HG03095 (cell line): ENCODE measurements around the gene MARS1.

Experiments
- ATAC-seq: cut with Tn5 transposase; IDR thresholded peaks from one replicate; pipeline ENCODE4 v1.9.1; 2021; ENCODE audit warnings: moderate library complexity; ENCODE audit not compliant: unreplicated experiment

The MARS1 gene

DNA sequence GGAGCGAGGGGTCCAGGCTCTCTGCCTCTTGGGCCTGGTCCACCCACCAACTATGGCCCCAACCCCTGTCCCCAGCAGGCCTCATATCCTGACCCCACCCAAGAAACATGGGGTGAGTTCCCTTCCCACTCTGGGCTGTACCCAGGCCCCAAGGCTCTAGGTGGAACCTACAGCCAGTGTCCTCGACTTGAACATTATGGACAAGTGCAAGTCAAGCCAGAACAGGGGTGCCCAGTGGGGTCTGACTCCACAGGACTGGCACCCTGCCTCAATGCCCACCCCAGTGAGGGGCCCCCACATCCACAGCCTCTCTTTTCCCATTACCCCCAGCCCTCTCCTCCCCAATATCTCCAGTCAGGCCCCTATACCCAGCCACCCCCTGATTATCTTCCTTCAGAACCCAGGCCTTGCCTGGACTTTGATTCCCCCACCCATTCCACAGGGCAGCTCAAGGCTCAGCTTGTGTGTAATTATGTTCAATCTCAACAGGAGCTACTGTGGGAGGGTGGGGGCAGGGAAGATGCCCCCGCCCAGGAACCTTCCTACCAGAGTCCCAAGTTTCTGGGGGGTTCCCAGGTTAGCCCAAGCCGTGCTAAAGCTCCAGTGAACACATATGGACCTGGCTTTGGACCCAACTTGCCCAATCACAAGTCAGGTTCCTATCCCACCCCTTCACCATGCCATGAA is 16.8 kb upstream of the MARS1 start:
- no peak for ATAC-seq

DNA sequence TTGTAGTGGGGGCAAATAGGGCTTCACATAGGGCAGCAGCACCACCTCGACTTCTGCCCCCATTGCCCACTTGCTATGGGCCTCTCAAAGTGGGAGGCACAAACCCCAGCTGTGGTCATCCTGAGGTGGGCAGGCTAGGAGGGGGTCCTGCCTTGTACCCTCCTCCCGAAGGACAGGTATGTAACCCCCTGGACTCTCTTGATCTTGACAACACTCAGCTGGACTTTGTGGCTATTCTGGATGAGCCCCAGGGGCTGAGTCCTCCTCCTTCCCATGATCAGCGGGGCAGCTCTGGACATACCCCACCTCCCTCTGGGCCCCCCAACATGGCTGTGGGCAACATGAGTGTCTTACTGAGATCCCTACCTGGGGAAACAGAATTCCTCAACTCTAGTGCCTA is 16.2 kb upstream of the MARS1 start:
- no peak for ATAC-seq

DNA sequence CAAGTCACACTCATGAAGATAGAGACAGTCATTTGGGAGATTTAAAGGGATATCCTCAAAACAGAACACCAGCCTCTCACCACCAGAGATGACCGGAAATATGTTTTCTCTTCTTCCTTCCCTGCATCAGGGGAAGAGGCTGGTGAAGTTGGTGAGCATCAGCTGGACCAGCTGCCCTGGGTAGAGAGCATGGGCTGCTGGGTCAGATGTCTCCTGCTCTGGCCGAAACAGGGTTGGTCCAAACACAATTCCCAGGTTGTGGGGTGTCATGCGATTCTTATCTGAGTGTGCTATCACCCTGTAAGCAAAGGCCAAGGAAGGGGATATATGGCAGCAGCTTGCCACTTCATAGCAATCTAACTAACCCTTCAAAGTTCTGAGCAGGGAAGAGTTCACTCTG is 15.5 kb upstream of the MARS1 start:
- no peak for ATAC-seq

DNA sequence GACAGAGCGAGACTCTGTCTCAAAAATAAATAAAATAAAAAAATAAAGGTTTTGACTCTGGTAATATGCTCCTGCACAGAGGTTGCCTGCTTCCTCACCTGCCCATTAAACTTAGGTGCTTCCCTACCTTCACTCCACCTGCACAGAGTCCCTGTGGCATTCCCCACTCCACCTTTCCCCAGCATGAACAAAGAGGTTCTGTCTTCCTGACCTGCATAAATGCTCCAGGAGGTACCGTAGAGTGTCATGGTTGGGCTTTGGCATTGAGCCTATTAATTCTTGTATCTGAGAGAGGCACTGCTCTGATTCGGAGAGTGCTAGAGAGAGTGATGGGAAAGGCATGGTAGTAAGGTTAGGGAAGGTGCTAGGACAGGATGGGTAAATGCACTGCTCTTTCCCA is 14.5 kb upstream of the MARS1 start:
- ATAC-seq, result no peak

DNA sequence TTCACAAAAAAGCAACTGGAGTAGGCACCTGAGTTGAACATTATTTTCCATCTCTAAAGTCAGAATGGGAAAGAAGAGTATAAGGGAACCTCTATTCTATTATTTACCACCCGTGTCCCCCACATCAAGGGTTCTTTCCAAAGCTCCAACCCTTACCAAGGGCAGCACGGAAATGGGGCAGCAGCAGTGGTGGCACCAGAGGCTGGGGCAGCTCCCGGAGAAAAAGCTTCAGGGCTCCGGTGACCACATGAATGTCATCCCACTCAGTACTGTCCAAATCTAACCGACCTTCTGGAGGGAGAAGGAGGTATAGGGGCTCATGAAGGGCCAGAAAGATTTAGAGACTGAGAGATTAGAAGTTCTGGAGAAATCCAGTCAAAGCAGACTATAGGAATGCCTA is 14.0 kb upstream of the MARS1 start:
- no peak for ATAC-seq

DNA sequence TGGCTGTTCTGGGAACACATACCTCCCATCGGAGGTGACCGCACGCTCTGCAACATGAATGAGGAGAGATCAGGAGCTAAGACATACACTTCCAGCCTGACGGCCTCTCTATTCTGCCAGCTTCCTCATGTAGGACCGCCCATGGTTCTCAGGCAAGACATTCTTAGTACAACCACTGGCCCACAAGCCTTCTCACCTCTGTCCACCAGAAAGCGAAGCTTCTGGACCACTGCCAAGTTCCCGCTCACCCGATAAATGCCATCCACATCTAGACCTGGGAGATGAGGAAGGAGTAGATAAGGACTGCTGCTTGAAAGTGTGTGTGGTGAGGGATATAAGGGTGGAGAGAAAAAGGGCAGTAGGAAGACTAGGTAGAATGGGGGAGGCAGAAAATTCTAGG is 13.4 kb upstream of the MARS1 start:
- no peak for ATAC-seq

DNA sequence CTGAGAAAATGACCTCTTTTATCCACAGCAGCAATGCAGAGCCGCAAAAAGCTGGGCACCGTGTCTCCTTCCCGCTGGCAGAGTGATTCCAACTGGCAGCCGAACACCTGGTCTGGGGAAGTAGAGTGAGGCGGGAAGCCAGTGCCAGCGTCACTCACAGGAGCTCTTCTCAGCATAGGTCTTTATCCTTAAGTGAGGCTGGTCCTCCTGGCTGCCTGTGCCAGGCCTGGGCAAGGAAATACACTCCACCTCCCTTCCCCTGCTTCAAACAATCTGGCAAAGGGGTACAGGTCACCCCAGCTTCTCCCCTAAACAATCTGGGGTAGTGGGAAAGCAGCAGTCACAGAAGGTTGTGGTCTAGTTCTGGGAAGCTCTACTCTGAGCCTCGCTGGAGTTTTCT is 13.0 kb upstream of the MARS1 start:
- ATAC-seq, result no peak

DNA sequence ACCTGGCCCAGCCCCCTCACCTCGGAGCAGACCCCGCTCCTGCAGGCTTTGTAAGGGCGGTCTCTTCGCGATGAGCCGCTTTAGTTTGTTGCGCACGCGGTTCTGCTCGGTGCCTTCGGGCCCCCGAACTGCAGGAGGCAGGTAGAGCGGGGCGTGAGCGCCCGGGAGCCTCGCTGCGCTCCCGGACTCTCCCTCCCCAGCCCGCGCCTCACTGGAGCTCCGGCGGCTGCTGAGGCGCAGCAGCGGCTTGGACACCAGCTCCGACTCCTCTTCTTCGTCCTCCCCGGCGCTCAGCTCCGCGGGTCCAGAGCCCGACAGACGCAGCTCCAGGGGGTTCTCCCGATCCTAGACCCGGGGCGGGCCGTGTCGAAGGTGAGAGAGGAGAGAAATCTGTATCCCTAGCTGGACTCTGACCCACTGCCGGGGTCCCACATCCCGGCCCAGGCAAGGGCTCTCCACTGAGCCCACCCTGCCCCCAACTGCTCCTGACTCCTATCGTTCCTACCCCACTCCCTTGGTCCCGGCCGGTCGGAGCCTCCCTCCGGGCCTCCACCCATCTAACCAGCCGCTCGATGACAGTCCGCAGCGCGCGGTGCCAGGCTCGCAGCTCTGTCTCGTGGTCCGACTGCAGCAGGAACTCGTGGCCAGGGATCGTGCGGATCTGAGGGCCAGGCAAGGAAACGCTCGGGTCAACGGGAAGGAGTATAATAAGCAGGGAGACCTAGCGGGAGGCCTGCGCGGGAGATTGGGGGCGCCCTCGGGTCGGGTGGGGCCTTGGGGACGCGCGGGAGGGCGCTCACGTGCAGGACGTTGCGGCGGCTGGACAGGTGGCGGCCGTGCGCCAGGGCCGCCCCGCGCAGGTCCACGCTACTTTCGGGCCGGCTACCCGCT is 12.4 kb upstream of the MARS1 start:
- peak; percentile 1 for ATAC-seq

DNA sequence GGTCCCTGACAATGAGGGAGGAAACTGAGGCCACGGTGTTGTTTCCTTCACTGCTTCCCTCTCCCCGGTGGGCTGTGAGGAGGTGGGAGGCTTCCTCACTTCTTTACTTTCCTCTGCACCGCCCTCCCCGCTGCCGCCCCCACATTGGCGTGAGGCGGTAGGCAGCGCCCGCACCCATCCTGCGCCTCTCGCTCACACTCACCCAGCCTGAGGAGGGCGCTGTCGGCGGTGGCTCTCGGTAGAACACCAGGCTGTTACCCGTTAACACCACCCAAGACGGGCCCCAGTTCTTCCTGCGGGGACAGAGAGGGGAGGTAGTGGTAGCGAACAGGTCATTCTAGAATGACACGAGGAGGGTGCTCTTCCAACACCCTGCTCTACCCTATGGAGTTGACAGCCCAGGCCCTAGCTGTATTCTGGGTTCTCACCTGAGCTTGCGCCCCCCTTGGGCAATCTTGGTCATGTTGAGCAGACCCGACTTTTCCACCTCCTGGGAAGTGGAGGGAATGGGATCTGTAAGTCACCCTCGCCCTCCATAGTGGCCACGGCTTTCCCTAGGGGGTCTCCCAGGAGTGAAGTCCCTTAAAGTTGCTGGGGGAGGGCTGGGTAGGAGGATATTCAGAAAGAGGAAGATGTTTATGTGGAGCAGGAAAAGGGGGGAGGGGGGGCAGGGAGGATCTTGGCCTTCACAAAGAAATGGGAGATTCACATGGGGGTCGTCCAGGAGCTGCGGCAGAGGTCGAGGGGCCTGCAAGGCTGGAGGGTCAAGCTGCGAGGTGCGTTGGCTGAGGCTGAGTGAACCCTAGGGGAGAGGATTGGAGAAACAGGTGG is 11.5 kb upstream of the MARS1 start:
- ATAC-seq, result peak; percentile 53

DNA sequence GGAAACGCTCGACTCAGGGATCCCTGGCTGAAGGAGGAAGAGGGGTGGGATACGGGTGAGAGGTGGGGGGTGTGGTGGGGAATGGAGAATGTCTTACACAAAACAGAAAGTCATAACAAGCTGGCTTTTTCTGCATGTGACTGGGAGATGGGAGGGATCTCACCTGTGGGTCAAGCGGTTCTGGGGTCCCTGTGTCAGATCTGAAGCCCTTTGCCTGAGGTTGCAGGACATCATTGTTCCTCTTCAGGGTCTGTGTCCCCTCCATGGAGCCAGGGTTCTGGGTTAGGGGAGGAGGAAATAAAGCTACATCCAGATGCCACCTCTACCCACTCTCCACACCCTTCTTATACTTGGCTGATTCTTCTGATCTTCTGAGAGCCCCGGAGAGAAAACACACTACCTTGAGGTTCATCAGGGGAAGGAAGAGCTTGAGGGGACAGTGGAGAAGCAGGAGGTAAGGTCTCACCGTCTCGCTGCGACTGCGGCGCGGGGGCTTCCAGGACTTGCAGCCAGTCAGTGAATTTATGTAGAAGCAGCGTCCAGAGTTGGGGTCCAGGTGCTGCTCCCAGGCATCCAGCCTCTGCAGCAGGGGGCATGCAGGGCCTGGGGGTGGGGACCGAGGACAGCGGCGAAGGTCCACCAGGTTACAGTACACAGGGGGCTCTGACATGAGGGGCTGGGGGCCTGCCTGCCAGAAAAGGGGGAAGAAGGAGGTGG is 10.7 kb upstream of the MARS1 start:
- ATAC-seq, result no peak

DNA sequence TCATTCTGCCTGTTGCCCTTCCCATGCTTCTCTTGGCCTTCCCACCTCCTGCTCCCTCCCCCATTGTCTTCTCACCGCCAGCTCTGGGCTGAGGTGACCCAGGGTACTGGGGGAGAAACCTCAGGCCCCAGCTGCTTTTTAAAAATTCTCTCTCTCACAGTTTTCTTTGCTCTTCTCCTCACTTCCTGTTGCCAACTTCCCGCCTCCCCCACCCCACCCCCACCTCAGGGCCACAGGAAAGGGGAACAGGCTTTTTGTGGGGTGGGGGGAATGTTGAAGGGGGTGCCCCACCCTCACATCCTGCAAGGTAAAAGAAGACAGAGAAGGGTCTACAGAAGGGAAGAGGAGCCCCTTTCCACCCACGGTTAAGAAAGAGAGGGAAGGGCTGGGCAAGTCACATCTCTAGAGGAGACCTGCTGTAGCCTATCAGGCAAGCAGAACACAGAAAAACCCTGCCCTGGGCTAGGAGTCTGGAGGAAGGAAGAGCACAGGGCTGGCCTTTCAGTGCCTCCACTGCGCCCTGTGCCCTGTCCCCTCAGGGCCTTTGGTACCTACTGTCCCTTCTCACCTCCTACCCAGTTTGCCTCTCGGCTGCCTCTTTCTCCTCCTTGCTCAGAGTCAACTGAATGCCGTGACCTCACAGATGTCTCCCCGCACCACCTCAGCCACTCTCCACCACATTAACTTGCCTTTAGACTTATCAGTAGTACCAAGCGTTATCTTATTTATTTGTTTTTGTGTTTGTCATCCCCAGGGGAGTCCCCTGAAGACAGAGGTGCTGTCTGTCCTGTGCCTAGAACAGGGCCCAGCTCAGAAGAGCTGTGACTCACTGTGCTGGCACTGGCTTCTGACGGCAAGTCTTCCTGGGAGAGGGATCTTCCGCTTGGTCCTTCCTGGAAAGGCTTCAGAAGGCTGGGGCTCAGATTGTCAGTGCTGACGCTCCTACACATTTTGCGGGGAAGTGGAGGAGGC is 9.9 kb upstream of the MARS1 start:
- ATAC-seq, result no peak

DNA sequence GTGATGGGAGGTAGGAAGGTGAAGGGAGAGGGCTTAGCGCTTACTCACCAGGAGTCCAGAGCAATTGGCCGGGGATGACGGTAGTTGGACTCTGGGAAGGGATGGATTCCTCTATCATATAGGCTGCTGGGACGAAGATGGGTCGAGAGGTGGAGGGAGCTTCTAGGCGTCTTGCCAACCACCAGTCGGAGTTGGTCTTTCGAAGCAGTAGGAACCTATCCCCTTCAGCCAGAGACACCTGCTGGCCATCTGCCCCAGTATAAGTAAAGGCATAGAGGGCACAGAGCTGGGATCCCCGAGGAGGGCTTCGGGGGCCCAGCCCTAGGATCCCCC is 8.9 kb upstream of the MARS1 start:
- ATAC-seq, result no peak

DNA sequence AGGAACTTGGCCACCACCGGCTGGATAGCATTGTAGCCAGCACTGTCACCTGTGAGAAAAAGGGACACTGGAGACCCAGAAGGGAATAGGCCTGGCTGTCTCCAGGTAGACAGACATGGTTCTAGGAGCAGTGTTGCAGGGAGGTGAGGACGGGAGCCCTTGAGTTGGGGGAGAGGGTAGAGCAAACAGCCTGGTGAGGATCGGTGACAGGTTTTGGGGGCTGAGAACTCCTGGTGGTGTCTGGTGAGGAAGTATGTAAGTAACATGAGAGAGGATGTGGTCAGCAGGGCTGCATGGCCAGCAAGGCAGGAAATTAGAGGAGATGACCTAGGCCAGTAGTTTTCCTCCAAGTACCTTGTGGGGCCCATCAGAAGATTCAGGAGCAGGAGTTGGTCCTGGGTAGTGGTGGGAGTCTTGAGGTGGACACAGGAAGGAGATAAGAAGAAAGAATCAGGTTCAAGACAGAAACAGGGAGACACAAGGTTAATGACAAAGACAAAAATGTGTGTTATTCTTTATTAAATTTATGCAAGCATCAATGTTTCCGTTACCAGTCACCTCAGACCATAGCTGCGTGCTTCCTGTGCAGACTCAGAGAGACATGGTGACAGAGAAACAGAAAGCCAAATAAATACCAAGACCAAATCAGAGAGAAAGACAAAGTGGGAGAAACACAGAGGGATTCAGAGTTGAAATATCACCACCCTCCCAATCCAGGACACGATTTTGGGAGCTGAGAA is 8.3 kb upstream of the MARS1 start, which contains the start of gene ARHGAP9:
TSS of gene ARHGAP9 (minus strand) at position 491 of the 740 bp plus-strand sequence. CDS start at position 31, 460 bp downstream.
- peak; percentile 36 for ATAC-seq

DNA sequence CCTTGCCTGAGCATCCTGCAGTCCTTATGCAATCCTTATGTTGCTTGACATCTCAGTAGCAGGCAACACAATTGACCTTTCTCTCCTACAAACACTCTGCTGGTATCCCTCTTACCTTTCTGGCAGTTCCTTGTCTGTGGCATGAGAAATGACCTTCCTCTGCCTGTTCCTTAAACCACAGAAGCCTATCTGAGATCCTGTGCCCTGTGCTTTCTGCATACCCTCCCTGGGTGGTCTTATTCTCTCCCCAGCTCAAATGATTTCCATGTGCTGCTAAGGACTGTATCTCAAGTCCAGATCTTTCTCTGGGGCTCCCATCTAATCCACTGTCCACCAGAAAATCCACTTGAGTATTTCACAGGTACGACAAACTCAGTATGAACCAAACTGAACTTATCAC is 6.2 kb upstream of the MARS1 start:
- ATAC-seq, result no peak

DNA sequence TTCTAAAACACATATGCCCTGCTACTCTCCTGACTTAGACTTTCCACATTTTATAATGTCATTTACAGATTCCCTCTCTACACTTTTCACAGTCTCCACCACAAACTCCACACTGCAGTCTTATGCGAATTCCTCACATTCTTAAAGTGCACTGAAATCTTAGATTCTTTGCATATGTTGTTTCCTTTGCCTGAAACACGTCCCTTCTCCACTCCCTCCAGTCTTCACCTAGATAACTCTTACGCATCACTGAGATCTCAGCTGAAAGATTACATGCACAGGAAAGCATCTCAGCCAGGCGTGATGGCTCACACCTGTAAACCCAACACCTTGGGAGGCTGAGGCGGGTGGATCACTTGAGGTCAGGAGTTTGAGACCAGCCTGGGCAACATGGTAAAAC is 4.4 kb upstream of the MARS1 start:
- no peak for ATAC-seq

DNA sequence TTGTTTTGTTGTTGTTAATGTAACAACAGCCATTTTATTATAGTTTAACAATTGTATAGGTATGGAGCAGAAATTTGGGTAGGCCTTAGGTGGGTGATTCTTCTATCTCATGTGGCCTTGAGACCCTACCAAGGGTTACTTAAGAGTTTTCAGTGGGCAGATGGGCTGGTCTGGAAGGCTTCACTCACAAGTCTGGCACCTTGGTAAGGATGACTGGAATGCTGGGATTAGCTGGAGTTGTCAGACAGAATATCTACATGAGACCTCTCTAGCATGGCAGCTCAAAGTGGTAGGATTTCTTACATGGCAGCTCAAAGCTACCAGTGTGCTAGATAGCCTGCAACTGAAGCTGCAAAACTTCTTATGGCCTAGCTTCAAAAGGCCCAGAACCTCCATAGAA is 2.2 kb upstream of the MARS1 start:
- ATAC-seq, result no peak

DNA sequence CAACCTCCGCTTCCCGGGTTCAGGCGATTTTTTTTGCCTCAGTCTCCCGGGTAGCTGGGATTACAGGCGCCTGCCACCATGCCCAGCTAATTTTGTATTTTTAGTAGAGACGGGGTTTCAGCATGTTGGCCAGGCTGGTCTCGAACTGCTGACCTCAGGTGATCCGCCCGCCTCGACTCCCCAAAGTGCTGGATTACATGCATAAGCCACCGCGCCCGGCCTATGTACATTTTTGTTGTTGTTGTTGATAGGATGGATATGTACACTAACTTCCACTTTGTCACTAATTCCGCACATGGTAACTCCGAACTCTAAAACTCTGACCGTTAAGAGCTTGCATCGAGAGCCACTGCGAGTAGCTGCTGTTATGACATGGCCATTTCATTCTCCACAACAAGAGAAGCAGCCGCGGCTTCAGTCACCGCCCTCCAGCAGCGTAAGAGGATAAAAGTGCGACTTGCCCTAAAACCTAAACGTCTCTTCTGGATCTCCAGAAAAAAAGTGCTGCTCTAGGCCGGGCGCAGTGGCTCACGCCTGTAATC is 742 bp upstream of the MARS1 start:
- no peak for ATAC-seq

DNA sequence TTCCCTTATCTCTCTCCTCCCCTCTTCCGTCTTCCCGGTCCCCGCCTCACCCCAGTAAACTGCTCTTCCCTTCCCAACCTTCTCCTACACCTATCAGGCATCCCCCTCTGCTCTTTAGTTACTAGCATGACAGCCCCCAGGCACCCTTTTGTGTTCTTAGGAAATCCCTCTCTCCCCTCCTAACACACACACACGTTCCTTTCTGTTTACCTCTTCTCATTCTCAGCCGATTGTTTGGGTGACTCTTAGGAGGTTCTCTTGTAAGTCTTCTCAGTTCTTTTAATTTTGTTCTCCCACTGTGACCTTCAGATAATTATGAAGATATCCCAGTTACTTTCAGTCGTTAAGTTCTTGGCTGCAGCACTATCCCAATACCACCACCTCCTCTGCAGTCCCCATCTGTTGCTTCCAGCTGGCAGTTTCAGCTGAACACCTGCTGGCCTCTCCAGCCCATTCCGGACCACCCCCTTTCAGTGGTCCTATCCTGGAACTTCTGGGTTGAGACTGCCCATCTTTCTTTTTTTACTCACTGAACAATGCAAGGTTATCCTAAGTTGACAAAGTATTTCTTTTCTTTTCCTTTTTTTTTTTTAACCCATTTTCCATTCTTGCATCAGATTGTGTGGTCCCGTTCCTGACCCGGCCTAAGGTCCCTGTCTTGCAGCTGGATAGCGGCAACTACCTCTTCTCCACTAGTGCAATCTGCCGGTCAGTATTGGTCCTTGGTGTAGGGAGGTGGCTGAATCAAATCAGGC is 711 bp downstream of the MARS1 start:
- ATAC-seq, result no peak
